Measurements from ENCODE around the gene CLIC6. TPM values are rescaled to one million over a fixed set of nuclear protein-coding genes. Genes with fewer than 3 reads are reported as not detected.

The CLIC6 gene
- total and polyA plus RNA-seq, 2 donors from 2014 or later: 2.1 to 10.1 TPM

- H3K4me3 ChIP-seq (ENCODE audit: low read length in 3 of 3): no peak overlapping the region
- DNase-seq (no peak), FAIRE-seq (no peak)
- H3K9me3 ChIP-seq (ENCODE audit: control insufficient read depth in 2 of 3, insufficient read depth in 1 of 3, low read length in 3 of 3): peaks cover 0 to 3% (median 0%) of the 10 kb centered on the region in 3 donors
- no peaks in the 10 kb centered on the region for H3K27me3 ChIP-seq (ENCODE audit: control insufficient read depth, insufficient read depth, low read length)
- H3K36me3 ChIP-seq (ENCODE audit: control insufficient read depth in 2 of 3, insufficient read depth in 3 of 3, low read length in 3 of 3): no peaks in the 10 kb centered on the region
- H3K4me1 ChIP-seq (ENCODE audit: control insufficient read depth in 2 of 3, insufficient read depth in 2 of 3, low read depth in 1 of 3, low read length in 3 of 3): peaks cover 0 to 2% (median 0%) of the 10 kb centered on the region in 3 donors
- no peak overlapping the region for H3K9ac ChIP-seq (ENCODE audit: low read length in 3 of 3)
- intact Hi-C loops (cut with DNase I): no loop called here
- H3K27ac ChIP-seq (ENCODE audit: low read depth in 2 of 2, low read length in 2 of 2): no peak overlapping the region
- no peak for TF ChIP-seq CTCF (IDR thresholded peaks at IDR 0.05; ENCODE audit: borderline replicate concordance, extremely low read depth, insufficient read depth)
Measured at GRCh38 chr21:34696121-34696520, 27.3 kb downstream of the CLIC6 start.

GRCh38 chr21:34697826-34698225, 29.0 kb downstream of the CLIC6 start:
- H3K27me3 ChIP-seq (ENCODE audit: control insufficient read depth, insufficient read depth, low read length): no peaks in the 10 kb centered on the region
- no peak for DNase-seq
- intact Hi-C loops (cut with DNase I): no loop called here
- peaks cover 0 to 3% (median 0%) of the 10 kb centered on the region in 3 donors for H3K9me3 ChIP-seq (ENCODE audit: control insufficient read depth in 2 of 3, insufficient read depth in 1 of 3, low read length in 3 of 3)
- H3K9ac ChIP-seq (ENCODE audit: low read length in 3 of 3): no peak overlapping the region
- H3K4me3 ChIP-seq (ENCODE audit: low read length in 3 of 3): no peak overlapping the region
- FAIRE-seq: no peak
- H3K4me1 ChIP-seq (ENCODE audit: control insufficient read depth in 2 of 3, insufficient read depth in 2 of 3, low read depth in 1 of 3, low read length in 3 of 3): peaks cover 0 to 2% (median 0%) of the 10 kb centered on the region in 3 donors
- no peak overlapping the region for H3K27ac ChIP-seq (ENCODE audit: low read depth in 2 of 2, low read length in 2 of 2)
- H3K36me3 ChIP-seq (ENCODE audit: control insufficient read depth in 2 of 3, insufficient read depth in 3 of 3, low read length in 3 of 3): no peaks in the 10 kb centered on the region
- no peak for TF ChIP-seq CTCF (IDR thresholded peaks at IDR 0.05; ENCODE audit: borderline replicate concordance, extremely low read depth, insufficient read depth)

GRCh38 chr21:34698270-34699015, 29.6 kb downstream of the CLIC6 start:
- intact Hi-C loops (cut with DNase I): no loop called here
- Histone ChIP-seq H3K36me3 (ENCODE audit: control insufficient read depth in 2 of 3, insufficient read depth in 3 of 3, low read length in 3 of 3) (no peaks in the 10 kb centered on the region), H3K4me3 (ENCODE audit: low read length in 3 of 3) (no peak overlapping the region), H3K4me1 (ENCODE audit: control insufficient read depth in 2 of 3, insufficient read depth in 2 of 3, low read depth in 1 of 3, low read length in 3 of 3) (peaks cover 0 to 2% (median 0%) of the 10 kb centered on the region in 3 donors), H3K9ac (ENCODE audit: low read length in 3 of 3) (no peak overlapping the region), H3K9me3 (ENCODE audit: control insufficient read depth in 2 of 3, insufficient read depth in 1 of 3, low read length in 3 of 3) (peaks cover 0 to 3% (median 0%) of the 10 kb centered on the region in 3 donors), H3K27ac (ENCODE audit: low read depth in 2 of 2, low read length in 2 of 2) (no peak overlapping the region), H3K27me3 (ENCODE audit: control insufficient read depth, insufficient read depth, low read length) (no peaks in the 10 kb centered on the region)
- DNase-seq (no peak), FAIRE-seq (no peak)
- TF ChIP-seq CTCF (IDR thresholded peaks at IDR 0.05; ENCODE audit: borderline replicate concordance, extremely low read depth, insufficient read depth): no peak
